HG03025 (cell line): ENCODE measurements around the gene C2CD4C.
"Not testable (repeated sequence)": the region's sequence is repeated elsewhere in the genome, so short reads cannot be mapped to it uniquely, and the experiment has no call there.

Experiments used
- ATAC-seq: cut with Tn5 transposase; IDR thresholded peaks from one replicate; pipeline ENCODE4 v1.9.1; 2021; ENCODE audit warnings: mild to moderate bottlenecking, moderate library complexity; ENCODE audit not compliant: unreplicated experiment, low FRiP score

The C2CD4C gene, protein sequence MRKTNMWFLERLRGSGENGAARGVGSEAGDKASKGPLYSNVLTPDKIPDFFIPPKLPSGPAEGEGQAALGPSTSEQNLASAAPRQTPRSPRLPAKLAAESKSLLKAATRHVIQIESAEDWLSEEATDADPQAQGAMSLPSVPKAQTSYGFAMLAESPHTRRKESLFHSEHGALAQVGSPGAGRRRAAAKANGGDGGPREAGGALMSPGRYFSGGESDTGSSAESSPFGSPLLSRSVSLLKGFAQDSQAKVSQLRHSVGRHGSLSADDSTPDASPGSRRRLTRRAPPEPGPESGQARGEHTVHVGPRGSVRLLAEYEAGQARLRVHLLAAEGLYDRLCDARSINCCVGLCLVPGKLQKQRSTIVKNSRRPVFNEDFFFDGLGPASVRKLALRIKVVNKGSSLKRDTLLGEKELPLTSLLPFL

DNA sequence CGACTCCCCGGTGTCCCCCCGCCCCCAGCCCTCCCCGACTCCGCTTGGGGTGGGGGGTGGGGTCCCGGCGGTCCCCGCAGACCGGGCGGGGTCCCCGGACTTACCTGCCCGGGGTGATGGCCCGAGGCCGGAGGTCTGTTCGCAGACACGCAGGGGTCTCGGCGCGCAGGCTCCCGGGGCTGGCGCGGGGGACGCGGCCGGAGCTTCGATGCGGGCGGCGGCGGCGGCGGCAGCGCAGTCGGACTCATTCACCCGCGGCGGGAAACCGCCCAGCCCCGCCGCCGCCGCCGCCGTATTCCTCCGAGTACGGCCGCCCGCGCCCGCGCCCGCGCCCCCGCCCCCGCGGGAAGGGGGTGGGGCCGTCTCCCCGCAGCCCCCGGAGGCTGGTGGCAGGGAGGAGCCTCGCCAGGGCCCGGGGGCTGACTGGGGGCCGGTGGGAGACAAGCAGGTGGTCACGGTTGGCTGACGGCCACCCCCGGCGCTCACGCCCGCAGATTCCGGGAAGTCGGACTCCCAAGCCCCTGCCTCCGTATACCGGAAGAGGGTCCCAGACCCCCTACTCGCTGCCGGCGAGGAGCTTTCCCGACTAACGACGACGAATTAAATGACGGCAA is at the start of gene C2CD4C:
Gene C2CD4C (minus strand): TSS at position 246 of the 614 bp plus-strand sequence. CDS start 786 bp downstream, outside the sequence.
- no peak for ATAC-seq

DNA sequence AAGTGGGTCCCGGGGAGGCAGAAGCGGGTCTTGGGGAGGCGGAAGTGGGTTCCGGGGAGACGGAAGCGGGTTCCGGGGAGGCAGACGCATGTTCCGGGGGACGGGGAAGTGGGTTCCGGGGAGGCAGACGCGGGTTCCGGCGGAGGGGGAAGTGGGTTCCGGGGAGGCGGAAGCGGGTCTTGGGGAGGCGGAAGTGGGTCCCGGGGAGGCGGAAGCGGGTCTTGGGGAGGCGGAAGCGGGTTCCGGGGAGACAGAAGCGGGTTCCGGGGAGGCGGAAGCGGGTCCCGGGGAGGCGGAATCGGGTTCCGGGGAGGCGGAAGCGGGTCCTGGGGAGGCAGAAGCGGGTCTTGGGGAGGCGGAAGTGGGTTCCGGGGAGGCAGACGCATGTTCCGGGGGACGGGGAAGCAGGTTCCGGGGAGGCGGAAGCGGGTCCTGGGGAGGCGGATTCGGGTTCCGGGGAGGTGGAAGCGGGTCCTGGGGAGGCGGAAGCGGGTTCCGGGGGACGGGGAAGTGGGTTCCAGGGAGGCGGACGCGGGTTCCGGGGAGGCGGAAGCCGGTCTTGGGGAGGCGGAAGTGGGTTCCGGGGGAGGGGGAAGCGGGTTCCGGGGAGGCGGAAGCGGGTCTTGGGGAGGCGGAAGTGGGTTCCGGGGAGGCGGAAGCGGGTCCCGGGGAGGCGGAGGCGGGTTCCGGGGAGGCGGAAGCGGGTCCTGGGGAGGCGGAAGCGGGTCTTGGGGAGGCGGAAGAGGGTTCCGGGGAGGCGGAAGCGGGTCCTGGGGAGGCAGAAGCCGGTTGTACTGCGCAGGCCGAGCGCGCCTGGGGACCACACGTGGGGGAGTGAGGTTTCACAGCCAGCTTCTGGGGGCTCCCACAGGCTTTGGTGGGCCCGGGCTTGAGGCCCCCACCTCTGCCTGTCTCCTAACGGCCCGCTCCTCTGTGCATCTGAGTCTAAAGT is 49.4 kb upstream of the C2CD4C start:
- no peak for ATAC-seq

DNA sequence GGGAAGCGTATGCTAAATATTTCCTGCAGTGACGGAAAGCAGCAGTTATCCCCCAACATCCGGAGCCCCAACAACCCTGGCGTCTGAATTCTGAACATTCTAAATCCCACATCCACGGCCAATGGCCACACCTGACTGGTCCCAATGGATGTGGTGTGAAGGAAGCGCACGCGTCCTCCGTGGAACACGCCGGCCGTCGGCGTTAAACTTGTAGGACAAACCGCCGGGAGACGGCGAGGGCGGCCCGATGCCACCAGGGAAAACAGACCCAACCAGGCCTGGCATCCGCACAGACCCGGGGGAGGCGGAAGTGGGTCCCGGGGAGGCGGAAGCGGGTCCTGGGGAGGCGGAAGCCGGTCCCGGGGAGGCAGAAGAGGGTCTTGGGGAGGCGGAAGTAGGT is 48.7 kb upstream of the C2CD4C start:
- ATAC-seq: no peak

DNA sequence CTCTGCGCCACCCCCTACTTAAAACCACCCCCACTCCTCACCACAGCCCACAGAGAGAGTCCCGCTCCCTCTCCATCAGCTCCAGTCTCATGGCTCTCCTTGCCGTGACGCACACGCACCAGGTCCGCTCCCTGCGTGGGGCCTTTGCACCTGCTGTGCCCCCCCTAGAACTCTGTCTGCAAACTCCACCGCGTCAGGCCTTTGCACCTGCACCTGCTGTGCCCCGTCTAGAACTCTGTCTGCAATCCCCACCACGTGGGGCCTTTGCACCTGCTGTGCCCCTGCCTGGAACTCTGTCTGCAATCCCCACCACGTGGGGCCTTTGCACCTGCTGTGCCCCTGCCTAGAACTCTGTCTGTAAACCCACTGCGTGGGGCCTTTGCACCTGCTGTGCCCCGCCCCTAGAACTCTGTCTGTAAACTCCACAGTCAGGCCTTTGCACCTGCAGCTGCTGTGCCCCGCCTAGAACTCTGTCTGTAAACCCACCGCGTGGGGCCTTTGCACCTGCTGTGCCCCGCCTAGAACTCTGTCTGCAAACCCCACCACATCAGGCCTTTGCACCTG is 47.7 kb upstream of the C2CD4C start:
- ATAC-seq: no peak

DNA sequence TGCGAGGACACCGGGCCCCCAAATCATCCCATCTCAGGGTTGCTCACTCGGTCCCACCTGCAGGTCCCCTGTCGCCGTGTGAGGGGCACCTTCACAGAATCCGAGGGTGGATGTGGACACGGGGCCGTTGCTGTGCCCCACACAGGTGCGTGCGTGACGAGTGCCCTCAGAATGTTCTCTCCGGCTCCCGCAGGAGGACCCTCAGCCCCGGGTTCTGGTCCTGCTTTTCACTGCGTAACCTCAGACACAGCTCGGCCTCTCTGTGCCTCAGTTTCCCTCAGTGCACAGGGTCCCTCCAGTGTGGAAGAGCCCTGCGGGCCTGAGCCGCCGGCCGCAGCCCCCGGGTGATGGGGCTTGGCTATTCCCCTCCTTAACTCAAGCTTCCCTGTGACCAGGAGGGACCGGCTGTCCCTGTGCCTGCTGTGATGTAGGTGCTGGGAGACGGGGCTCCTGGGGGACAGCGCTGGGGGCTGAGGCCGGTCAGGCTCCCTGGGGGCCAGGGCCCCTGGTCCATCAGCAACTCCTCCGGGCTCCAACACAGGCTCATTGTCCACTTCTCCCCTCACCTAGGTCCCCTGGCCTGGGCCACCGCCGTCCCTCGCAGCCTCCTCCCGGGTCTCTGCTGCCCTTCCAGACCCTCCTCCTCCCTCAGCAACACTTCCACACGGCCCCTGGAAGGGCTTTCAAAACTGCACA is 47.1 kb upstream of the C2CD4C start:
- no peak for ATAC-seq

DNA sequence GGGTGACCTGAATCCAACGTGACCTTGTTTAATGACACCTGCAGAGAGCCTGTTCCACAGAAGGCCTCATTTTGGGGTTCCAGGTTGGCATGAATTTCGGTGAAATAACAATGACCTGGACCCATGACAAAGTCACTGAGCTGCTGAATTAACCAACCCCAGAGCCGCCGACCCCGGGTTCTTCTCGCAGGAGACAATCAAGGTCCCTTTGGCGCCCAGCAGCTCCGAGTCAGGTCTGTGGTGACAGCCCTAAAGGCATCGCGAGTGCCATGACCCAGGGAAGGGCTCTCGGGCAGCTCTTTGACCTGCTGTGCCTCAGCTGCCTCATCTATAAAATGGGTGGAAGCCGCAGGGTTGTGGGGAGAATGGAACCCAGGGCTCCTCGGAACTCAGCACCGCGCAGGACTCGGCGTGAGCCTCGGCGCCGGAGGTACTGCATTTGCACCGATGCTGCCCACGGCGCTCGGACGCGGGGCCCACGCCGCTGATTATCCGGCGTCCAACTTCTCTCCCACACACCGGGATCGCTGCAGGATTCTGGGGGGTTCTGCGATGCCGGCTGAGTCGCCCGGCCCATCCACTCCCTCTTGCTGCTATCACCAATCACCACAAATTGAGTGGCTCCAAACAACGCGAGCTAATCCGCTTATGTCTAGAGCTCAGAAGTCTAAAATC is 46.2 kb upstream of the C2CD4C start:
- no peak for ATAC-seq

DNA sequence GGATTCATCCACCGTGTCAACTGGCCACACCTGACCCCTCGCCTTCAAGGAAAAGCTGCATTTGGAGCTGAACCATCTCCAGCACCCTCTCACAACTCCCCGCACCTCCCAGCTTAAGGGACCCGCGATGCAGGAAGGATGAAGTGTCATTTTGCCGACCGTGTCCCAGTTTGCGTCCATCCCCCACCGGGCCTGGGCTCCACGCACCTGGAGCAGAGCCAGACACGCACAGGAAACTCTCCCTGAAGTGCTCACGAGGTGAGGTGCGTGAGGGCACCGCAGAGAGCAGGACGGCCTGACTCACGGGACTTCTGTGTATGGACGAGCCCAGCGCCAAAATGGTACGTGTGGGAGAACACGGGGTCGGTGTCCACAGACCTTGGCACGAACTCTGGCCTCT is 44.7 kb upstream of the C2CD4C start:
- no peak for ATAC-seq

DNA sequence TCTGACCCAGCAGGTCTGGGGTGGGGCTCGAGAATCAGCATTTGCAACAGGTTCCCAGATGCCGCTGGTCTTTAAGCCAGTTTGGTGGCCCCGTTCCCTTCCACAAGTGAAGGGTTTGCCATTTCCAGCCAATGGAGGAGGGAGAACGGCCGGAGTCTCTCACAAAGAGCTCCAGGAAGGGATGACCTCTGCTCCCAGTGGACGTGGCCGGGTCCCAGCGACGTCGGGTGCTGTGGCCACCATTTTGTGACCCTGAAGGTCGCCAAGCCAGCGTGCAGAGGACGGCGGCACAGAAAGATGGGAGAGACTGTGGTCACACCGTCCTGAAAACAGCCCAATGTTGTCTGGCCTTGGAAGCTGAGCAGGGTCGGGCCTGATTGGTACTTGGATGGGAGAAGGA is 43.9 kb upstream of the C2CD4C start:
- ATAC-seq: no peak

DNA sequence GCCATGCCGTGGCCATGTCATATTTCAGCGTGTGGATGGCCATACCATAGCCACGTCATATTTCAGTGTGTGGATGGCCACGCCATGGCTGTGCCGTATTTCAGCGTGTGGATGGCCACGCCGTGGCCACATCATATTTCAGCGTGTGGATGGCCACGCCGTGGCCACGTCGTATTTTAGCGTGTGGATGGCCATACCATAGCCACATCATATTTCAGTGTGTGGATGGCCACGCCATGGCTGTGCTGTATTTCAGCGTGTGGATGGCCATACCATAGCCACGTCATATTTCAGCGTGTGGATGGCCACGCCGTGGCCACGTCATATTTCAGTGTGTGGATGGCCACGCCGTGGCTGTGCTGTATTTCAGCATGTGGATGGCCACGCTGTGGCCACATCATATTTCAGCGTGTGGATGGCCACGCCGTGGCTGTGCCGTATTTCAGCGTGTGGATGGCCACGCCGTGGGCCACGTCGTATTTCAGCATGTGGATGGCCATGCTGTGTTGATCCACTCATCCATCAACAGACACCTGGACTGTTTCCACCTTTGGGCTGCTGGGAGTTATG is 42.0 kb upstream of the C2CD4C start:
- ATAC-seq: not testable (repeated sequence)

DNA sequence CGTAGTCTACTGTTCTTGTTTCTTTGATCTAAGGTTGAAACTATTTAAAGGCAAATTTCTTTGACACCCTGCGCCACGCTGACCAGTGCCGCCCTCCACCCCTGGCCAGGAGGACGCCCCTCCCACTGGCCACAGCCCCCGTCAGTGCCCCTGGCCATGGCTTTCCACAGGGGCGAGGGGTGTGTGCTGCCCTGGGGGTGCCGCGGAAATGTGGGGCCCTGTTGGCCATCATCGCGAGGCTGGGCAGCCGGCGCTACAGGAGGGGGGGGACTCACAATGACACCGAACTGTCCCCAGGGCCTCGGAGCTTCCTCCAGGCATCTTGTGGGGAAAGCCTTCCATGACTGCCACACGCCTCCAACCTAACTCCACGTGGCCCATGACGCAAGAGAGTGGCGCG is 41.0 kb upstream of the C2CD4C start:
- no peak for ATAC-seq

DNA sequence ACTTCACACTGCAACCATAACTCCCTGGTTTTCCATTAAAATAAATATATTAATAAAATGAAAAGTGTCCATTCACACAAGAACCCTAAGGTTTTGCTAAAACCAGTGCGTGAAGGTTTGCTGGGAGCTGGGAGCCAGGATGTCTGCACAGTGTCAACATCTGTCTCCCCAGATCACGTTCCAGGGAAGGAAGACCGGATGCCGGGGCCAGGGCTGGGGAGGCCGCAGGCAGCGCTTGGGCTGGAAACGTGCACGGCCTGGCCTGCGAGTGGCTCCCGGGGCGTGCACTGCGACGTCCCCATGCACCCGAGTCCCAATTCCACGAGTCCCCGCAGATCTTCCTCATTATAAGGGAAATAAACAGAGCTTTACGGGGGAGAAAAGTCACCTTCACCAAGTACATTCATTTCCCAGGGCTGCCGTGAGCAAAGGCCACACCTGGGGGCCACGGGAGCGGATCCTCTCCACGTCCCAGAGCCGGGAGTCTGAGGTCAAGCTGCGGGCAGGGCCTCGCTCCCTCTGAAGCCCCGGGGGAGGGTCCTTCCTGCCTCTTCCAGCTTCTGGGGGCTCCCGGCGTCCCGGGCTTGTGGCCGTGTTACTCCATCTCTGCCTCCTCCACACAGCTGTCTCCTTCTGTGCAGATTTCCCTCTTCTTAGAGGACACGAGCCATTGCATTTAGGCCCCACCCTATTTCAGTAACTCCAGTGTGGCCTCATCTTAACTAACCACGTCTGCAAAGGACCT is 39.0 kb upstream of the C2CD4C start:
- no peak for ATAC-seq

DNA sequence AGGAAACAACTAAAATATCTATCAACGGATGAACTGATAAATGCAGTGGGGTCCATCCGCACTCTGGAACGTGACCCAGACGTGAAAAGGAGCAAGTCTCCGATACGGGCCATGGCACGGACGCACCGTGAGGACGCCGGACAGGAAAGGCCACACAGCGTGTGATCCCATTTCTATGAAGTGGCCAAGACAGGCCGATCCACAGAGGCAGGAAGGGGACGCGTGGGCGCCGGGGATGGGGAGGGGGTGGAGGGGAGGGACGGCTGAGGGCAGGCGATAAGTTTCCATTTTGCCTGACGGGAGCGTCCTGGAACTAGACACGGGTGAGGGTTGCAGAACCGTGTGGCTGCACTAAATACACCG is 38.1 kb upstream of the C2CD4C start:
- ATAC-seq: no peak

DNA sequence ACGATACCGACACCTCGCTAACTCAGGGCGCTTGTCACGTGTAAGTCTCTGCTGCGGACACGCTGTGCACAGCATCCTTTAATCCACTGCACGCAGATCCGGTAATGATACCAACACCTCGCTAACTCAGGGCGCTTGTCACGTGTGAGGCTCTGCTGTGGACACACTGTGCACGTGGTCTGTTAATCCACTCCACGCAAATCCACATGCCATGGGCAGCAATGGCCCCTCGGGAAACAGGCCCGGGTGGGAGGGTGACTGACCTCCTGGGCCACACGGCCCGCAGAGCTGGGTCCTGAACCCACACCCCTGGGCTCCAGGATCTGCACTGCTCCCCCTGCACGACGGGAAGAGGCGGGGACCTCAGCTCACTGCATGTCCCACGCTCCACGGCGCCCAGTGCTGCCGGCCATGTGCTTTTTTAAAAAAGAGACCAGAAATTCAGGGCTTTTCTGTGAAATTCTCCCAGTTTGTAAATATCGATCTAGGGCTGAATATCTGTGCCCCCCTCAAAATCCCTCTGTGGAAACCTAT is 35.8 kb upstream of the C2CD4C start:
- no peak for ATAC-seq

DNA sequence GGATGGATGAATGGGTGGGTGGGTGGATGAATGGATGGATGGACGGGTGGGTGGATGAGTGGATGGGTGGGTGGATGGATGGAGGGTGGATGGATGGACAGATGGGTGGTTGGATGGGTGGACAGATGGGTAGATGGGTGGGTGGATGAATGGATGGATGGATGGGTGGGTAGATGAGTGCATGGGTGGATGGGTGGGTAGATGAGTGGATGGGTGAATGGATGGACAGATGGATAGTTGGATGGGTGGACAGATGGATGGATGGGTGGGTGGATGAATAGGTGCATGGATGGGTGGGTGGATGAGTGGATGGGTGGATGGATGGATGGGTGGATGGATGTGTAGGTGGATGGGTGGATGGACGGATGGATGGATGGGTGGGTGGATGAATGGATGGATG is 34.1 kb upstream of the C2CD4C start:
- no peak for ATAC-seq

DNA sequence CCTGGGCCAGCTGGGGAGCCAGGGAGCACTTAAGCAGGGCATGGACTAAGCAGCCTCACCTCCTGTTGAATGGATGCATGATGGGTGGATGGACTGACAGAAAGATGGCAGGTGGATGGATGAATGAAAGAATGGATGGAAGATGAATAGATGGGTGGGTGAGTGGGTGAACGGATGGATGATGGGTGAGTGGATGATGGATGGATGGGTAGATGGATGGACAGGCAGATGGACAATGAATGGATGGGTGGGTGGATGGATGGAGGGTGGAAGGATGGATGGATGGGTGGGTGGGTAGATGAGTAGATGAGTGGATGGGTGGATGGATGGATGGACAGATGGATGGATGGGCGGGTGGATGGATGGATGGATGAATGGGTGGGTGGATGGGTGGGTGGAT is 33.1 kb upstream of the C2CD4C start:
- no peak for ATAC-seq

DNA sequence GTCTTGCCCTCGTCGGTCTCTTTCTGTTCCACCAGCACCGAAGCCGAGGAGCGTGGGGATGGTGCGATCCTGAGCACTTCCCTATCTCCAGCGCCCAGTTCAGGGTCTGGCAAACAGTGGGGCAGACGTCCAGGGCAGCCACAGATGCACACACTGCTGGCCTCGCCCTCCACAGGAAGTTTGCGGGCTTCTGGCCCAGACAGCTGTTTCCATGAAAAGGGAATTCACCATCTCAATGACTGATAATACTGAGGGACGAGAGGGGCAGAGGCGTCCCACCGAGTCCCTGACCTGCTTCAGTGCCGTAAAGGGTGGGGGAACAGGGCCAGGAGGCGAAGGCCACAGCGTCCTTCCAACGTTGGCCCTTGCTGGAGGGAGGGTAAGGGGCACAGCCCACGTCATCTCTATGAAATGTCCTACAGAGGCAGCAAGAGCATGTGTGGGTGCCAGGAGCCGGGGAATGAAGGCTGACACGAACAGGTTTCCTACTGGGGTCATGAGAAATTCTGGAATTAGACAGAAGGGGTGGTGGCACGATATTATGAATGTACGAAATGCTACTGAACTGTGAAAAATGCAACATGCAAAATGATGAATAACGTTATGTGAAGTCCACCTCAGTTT is 32.4 kb upstream of the C2CD4C start:
- ATAC-seq: no peak

DNA sequence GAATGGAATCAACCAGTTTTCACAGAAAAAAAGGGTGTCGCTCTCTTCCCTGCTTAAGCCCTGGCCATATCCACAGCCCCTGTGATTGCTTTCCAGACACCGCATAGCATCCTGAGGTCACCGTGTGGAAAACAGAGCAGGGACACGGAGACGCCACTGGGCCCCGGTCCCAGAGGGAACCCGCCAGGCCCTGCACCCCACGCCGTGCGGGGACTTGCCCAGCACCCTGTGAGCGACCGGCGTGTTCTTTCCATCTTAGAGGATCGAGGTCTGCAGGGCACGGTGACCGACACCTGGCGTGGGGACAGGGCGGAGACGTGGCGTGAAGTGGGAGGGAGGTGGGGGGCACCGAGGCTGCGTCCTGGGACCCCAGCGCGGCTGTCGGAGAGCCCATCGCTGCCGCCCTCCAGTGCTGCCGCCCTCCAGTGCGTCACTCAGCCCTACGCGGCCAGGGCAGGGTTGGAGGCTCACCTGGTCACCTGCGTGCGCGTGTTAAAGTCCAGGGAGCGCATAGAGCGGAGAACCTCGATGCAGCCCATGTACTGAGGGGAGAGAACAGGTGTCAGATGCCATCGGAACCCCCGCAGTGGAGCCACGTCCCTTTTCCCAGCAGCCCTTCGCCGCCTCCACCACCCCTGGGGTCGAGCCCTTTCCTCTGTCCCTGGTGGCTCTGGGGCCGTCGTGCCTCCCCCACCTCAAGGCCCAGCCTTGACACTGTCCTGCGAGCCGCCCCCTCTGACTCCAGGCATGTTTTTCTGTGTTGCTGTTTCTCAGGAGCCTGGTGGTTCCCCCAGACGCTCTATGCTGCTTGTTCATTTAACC is 31.7 kb upstream of the C2CD4C start:
- ATAC-seq: no peak
